ENCODE data around the gene ZNF526. TPM values are rescaled to one million over a fixed set of nuclear protein-coding genes. Genes with fewer than 3 reads are reported as not detected.

The ZNF526 gene
- total and polyA plus RNA-seq, 9 of the 15 experiments (the other 6 are each of a cell fraction or from before 2014, with no cell fraction given): 1.3 to 17.9 (median 6.2) TPM

DNA sequence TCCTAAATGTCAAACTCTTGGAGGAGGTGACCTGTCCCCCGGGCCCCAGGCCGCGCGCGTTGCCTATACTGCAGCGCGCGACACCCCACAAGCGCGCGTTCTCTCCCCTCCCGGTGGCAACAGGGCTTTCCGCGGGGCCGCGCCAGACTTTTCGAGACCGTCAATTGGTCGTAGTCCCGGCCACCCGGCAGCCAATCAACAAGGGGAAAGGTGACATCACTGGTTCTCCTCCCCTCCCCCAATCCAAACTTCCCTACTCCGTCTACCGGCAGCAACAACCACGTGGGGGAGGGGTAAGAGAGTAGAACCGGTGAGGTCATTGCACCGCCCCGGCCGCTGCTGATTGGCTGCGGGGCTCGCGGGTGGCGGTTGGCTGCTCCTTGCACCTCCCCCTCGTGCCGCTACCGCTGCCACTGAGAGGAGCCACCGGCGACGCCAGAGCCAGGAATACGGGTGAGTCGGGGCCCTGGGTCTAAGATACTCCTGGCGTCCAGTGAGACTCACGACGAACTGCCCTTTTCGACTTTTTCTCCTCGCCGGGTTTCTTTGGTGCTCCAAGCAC, 48.1 kb downstream of the ZNF526 start:
- DNase-seq (ENCODE audit: extremely low read depth in 1 of 4, low spot score in 3 of 4) (peak; percentile 88 to 100 (median 93)), FAIRE-seq (no peak), ATAC-seq (peak; percentile 84)
- Histone ChIP-seq H3K9me1 (ENCODE audit: control insufficient read depth, insufficient read depth, low read length) (no peaks in the 10 kb centered on the region), H3K4me1 (replicated peaks in 1 of 2; ENCODE audit: control insufficient read depth in 2 of 2, insufficient read depth in 2 of 2, low read length in 2 of 2) (peaks cover 17 to 45% of the 10 kb centered on the region in 2 experiments), H3K79me2 (ENCODE audit: control insufficient read depth, insufficient read depth, low read length) (peaks cover 24% of the 10 kb centered on the region), H3K9me3 (replicated peaks; ENCODE audit: control insufficient read depth, insufficient read depth, low read depth, low read length) (no peaks in the 10 kb centered on the region), H3K36me3 (ENCODE audit: control insufficient read depth, insufficient read depth, low read length) (peaks cover 22% of the 10 kb centered on the region; the same call in 2 of the 3 replicates), H3K27me3 (ENCODE audit: control insufficient read depth in 2 of 2, insufficient read depth in 2 of 2, low read length in 2 of 2) (no peaks in the 10 kb centered on the region), H3K4me2 (ENCODE audit: insufficient read depth, low read length) (peak overlapping the region; percentile 96), H3K4me3 (peak overlapping the region; percentile 54), H4K20me1 (replicated peaks; ENCODE audit: control insufficient read depth, insufficient read depth, low read length) (no peaks in the 10 kb centered on the region), H2AFZ (ENCODE audit: low read depth, low read length) (peak overlapping the region; percentile 97), H3K27ac (ENCODE audit: extremely low read depth, low read depth, low read length) (peak overlapping the region; percentile 98), H3K9ac (ENCODE audit: insufficient read depth in 1 of 2, low read depth in 2 of 2, low read length in 2 of 2) (peak overlapping the region; percentile 98 to 99)
- in situ Hi-C loops (cut with MboI) (no loop called here), intact Hi-C loops (cut with micrococcal nuclease) (loop anchor here (2.0 kb wide), 1 partner anchor 13 kb away; the partner anchor contains the start of gene ERF)
- POLR2A ChIA-PET: interaction anchor here (1.0 to 1.1 kb wide), 2 partner anchors 11 to 25 kb away, joined by 3 to 4 read pairs; no protein-coding TSS in a partner anchor
- under 1% methylated on average over 45 of the region's 46 CpGs for whole genome bisulfite sequencing (ENCODE audit: insufficient coverage, low coverage, missing lambda C conversion rate)
- CTCF ChIA-PET (ENCODE audit: low intra/inter-chr PET ratio): no interaction called here
- no TSS peak for BruUV-seq (replicated peaks)
- TF ChIP-seq ZNF263 (CRISPR knock-in tag; IDR thresholded peaks at IDR 0.05; ENCODE audit: borderline replicate concordance): no peak; the same call in 1 of the 2 replicates
- TF ChIP-seq RBM14 (IDR thresholded peaks at IDR 0.05; ENCODE audit: borderline replicate concordance, insufficient read depth, low read depth, low read length): no peak
- TF ChIP-seq, protein P1, sequence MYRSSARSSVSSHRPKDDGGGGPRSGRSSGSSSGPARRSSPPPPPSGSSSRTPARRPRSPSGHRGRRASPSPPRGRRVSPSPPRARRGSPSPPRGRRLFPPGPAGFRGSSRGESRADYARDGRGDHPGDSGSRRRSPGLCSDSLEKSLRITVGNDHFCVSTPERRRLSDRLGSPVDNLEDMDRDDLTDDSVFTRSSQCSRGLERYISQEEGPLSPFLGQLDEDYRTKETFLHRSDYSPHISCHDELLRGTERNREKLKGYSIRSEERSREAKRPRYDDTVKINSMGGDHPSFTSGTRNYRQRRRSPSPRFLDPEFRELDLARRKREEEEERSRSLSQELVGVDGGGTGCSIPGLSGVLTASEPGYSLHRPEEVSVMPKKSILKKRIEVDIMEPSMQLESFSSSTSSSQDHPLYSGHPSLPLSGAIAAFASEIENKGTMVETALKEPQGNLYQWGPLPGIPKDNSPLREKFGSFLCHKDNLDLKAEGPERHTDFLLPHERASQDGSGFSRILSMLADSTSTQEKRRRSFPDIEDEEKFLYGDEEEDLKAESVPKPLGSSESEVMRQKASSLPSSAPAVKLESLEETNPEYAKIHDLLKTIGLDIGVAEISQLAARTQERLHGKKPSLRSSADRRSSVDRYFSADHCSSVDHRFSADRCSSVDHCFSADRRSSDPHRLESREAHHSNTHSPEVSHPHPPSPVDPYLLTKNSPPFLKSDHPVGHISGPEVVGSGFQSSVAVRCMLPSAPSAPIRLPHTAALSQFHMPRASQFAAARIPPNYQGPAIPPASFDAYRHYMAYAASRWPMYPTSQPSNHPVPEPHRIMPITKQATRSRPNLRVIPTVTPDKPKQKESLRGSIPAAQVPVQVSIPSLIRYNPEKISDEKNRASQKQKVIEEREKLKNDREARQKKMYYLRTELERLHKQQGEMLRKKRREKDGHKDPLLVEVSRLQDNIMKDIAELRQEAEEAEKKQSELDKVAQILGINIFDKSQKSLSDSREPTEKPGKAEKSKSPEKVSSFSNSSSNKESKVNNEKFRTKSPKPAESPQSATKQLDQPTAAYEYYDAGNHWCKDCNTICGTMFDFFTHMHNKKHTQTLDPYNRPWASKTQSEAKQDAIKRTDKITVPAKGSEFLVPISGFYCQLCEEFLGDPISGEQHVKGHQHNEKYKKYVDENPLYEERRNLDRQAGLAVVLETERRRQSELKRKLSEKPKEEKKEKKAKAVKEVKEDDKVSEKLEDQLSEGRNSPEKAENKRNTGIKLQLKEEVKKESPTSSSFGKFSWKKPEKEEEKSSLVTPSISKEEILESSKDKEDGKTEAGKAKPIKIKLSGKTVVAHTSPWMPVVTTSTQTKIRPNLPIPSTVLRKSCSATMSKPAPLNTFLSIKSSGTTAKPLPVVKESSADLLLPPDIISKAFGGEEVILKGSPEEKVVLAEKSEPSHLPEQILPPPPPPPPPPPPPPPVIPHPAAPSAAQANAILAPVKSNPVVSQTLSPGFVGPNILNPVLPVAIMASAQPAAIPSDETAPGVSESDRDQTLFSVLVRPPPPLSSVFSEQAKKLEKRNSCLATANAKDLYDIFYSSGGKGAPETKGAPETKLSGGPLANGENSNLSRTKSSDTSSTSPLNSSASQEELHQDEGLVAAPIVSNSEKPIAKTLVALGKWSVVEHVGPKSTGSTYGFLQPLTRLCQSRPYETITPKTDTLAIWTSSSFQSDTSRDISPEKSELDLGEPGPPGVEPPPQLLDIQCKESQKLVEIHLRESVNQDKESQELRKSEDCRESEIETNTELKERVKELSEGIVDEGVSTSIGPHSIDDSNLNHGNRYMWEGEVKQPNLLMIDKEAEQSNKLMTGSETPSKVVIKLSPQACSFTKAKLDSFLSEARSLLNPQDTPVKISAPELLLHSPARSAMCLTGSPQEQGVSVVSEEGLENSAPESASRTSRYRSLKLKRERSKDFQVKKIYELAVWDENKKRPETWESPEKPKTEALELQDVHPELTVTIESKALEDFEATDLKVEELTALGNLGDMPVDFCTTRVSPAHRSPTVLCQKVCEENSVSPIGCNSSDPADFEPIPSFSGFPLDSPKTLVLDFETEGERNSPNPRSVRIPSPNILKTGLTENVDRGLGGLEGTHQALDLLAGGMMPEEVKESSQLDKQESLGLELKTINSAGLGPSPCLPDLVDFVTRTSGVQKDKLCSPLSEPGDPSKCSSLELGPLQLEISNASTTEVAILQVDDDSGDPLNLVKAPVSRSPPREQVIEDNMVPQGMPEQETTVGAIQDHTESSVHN (IDR thresholded peaks at IDR 0.05; ENCODE audit: borderline replicate concordance in 1 of 2, low read depth in 1 of 2): no peak
- TF ChIP-seq, protein P2, sequence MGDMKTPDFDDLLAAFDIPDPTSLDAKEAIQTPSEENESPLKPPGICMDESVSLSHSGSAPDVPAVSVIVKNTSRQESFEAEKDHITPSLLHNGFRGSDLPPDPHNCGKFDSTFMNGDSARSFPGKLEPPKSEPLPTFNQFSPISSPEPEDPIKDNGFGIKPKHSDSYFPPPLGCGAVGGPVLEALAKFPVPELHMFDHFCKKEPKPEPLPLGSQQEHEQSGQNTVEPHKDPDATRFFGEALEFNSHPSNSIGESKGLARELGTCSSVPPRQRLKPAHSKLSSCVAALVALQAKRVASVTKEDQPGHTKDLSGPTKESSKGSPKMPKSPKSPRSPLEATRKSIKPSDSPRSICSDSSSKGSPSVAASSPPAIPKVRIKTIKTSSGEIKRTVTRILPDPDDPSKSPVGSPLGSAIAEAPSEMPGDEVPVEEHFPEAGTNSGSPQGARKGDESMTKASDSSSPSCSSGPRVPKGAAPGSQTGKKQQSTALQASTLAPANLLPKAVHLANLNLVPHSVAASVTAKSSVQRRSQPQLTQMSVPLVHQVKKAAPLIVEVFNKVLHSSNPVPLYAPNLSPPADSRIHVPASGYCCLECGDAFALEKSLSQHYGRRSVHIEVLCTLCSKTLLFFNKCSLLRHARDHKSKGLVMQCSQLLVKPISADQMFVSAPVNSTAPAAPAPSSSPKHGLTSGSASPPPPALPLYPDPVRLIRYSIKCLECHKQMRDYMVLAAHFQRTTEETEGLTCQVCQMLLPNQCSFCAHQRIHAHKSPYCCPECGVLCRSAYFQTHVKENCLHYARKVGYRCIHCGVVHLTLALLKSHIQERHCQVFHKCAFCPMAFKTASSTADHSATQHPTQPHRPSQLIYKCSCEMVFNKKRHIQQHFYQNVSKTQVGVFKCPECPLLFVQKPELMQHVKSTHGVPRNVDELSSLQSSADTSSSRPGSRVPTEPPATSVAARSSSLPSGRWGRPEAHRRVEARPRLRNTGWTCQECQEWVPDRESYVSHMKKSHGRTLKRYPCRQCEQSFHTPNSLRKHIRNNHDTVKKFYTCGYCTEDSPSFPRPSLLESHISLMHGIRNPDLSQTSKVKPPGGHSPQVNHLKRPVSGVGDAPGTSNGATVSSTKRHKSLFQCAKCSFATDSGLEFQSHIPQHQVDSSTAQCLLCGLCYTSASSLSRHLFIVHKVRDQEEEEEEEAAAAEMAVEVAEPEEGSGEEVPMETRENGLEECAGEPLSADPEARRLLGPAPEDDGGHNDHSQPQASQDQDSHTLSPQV (IDR thresholded peaks at IDR 0.05): no peak
- no peak for TF ChIP-seq PHF21A (IDR thresholded peaks at IDR 0.05; ENCODE audit: borderline replicate concordance, low read depth)
- no peak for TF ChIP-seq HOXB6 (CRISPR knock-in tag; IDR thresholded peaks at IDR 0.05; ENCODE audit: borderline replicate concordance)
- no peak for TF ChIP-seq ZNF311 (CRISPR knock-in tag; IDR thresholded peaks at IDR 0.05)
- no peak for TF ChIP-seq HDAC2 (IDR thresholded peaks at IDR 0.05)

Measured in K562 (cell line).